NCI-H1694 (cell line): Measurements from ENCODE around the gene HEBP2.
"Not testable (repeated sequence)": the region's sequence is repeated elsewhere in the genome, so short reads cannot be mapped to it uniquely, and the experiment has no call there.

Experiments used
- DNase-seq: peaks from one replicate; lab custom pipeline; 2025; lab: John Stamatoyannopoulos, UW

HEBP2 gene

DNA sequence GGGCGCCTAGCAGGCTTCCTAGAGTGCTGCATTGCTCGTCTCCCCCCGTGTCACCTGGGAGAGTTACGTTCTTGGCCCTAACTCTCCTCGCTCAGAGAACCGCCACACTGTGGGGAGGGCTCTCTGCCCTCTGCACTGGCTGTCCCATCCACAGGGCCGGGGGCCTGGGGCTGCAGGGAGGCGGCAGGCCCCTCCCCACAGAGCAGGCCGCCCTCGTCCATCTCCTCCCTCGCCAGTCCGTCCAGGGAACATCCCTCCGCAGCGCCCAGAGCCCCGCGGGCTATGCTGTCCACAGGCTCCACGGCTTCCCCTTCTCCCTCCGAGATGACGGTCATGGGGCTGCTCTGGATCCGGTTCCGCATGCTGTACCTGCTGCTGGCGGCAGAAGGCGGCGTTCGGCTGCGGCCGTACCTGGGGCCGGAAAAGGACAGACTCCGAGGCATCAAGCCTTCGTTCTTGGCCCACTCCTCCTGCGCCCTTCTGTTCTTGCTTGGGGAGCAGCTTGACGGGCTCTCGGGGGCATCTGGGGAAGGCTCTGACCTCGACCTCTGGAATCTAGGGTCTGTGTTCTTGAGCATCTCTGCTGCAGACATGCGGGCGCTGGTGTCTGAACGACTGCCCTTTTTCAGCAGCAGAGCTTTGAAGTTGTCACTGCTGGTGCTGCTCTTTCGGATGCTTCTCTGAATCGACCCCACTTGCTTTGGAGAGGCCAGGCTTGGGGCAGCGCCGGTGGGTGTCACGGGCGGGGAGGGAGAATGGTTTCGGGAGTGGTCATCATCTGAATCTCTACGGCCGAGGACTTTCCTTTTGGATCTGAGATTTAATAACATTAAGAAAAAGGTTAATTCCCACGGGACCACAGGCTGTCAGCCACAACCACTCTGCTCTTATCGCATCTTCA, 20.2 kb downstream of the HEBP2 start:
- DNase-seq: no peak

DNA sequence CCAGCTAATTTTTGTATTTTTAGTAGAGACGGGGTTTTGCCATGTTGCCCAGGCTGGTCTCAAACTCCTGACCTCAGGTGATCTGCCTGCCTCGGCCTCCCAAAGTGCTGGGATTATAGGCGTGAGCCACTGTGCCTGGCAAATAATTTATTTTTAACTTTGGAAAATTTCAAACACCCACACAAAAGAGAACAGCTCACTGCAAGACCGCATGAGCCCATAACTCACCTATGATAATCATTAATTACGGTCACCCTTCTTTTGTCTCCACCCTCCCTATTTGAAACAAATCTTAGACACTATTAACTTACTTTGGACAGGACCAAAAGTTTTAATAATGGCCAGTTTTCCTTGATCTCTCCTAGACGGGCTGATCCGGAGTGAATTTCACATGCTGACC, 21.2 kb downstream of the HEBP2 start:
- DNase-seq: not testable (repeated sequence)

DNA sequence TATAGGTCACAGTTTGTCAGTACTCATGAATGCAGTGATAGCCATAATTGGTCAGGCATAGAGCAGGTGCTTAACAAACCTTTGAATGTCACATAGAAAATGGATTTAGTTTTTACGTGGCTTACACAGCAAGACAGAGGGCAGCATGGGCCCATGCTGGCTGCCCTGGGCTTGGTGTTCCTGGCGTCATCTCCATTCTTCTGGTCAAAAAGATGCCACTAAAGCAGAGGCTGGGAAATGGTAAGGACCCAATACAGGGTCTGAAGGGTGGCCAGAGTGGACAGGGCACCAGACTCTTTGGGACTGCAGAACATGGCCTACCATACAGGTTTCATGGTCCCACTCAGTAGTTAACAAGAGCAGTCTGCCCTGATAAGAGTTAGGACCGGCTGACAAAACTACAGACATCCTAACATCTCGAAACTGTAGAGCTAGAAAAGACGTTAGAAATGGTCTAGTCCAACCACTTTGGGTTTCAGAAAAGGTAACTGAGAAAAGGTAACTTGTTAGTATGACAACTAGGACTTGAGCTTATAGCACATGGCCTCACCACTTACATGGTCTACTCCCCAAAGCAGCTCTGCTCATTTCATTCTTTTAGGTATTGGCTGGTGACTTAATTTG, 22.6 kb downstream of the HEBP2 start:
- DNase-seq: no peak

DNA sequence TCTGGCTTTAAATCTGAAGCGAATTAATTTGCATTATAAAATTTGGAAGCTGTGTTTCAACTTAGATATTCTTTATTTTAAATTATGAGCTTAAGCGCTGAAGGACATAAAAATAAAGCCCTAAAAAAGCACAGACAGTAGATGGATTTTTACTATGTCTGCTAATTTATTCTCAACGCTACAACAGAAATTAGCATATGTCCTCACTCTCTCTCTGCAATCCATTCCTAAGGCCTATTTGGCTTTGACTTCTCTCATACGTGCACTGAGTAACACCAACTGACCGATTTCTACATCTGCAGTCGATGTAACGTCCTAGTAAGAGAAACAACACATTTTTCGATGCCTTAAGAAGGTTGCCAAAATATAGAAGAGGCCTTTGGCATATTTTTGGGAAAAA, 23.7 kb downstream of the HEBP2 start:
- no peak for DNase-seq

DNA sequence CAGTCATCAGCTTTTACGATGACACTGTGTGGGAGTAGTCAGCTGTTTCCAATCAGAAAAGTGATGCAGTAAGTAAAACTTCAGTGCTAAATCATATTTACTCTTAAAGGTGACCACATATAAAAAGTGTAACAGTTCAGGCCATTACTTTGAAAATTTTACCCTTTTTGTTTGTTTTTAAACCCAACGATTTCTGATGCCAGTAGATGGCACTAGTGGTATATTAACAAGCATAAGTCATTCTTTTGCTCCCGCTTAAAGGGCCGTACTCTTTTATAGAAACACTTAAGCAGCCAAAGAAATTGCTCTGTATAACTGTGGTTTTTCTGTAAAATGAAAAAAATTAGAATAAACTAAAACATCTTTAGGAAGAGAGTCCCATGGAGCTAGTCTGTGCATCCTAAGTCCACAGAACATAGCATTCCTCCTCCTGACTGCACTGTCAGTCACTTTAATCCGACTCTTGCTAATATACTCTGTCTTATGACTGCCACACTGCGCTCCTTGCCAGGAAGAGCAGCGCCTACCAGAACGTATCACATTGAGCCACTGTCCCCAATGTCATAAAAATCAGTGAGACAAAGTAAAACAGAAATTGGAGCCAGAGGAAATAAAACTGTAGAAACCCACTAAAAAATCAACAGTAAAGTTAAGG, 25.0 kb downstream of the HEBP2 start:
- DNase-seq: peak; percentile 34

DNA sequence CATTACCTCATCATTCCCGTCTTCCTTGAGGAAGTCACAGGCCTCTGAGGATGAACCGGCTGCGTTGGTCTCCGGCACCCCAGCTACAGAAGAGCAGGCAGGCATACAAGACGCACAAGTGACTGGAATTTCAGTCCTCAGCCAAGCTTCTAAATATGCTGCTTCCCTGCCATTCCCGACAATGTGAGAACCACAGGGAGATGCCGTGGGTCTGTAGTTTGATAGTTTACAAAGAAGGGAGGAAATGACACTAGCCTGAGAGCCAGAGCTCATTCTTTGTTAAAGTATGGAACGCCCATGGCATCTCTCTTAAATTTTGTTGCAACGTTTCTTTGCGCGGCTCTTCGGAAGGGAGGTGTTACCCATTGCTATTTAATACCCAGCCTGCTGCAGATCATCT, 25.7 kb downstream of the HEBP2 start:
- no peak for DNase-seq

GRCh38 chr6:138430361-138431145, 26.5 kb downstream of the HEBP2 start:
- peak; percentile 46 for DNase-seq

GRCh38 chr6:138431256-138432062, 27.4 kb downstream of the HEBP2 start:
- no peak for DNase-seq

DNA sequence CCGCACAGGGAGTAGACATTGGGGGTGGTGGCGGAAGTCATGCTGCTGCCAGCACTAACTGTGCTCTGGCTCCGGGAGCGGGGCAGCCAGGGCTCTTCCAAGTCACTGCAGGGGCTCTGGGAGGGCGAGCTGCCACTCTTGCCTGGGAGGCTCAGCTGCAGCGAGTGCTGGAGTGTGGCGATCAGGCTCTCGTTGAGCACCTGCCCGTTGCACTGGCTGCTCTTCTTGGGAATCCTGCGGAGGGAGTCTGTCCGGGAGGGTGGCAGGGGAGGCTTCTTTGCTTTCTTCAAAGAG, 28.0 kb downstream of the HEBP2 start:
- no peak for DNase-seq

DNA sequence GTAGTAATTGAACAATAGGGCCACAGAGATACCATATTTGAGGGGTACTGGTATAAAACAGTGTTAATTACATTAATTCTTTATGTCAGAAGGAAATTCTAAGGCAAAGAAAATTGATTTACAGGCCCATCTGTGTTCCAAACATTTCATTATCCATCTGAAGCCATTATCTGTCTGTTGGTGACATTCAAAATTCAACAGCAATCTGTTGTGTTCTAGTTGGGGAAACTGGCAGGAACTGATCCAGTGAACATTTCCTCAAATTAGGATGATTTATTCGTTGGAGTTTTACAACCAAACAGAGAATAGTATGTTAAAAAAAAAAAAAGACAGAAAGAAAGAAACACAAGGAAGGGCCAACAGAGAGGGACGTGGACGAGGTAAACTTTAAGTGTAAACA, 30.1 kb downstream of the HEBP2 start:
- peak; percentile 3 for DNase-seq

- no peak for DNase-seq
Observed at GRCh38 chr6:138434925-138435324, 30.9 kb downstream of the HEBP2 start.

DNA sequence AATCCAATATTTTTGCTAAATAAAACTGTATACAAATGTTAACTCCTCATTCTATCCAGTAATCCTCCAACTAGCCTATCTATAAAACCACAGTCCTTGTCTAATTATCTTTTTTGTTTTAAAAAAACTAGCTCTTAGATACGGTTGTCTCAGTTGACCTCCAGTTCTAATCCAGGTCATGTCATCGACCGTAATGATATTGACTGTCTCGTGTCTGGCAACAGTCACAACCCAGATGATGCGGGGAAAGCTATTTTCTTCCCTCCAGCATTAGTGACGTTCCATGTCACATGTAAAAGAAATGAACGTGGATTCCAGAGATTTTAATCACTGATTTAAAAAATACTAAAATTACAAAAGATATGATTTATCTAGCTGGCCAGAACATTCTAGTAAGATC, 35.5 kb downstream of the HEBP2 start:
- DNase-seq: no peak

DNA sequence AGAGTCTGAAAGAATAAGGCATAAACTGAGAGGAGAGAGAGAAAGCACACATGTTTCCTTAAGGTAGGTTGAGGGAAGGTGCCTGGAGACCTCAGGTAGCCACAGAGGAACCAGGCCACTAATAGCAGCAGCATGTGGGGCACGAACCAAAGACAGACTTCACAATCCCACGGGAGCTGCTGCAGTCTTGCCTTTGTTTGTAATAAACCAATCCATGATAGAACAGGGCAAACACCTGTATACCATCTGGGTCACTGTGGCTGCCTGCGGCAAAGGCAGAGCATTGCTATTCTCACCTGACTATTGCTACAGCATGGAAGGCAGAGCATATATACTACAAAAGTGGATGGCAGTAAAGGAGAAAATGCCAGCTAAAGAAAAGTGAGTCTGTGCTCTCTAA, 36.3 kb downstream of the HEBP2 start:
- no peak for DNase-seq

- DNase-seq: no peak
Observed at GRCh38 chr6:138440758-138441357, 36.8 kb downstream of the HEBP2 start.

GRCh38 chr6:138441965-138442364, 37.9 kb downstream of the HEBP2 start:
- no peak for DNase-seq

- no peak for DNase-seq
Observed at GRCh38 chr6:138442663-138443062, 38.6 kb downstream of the HEBP2 start.

- no peak for DNase-seq
Observed at GRCh38 chr6:138443979-138444378, 40.0 kb downstream of the HEBP2 start.

DNA sequence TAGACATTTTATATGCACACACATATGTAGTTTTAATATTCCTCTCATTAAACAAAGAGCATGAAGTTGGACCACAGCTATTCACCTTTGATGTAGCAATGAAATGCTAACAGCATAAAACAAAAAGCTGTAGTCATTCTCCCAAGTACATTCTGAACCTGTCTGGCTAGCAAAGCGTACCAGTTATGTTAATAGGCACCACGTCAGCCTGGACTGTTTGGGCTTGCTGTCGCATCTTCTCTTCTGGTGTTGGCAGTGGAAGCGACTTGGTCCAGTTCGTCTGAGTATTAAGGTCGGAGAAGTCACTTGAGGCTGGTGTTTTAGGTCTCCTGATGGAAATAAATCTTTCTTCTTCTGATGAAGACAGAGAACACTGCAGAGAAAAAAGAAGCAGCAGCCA, 42.8 kb downstream of the HEBP2 start:
- no peak for DNase-seq

GRCh38 chr6:138450445-138450844, 46.4 kb downstream of the HEBP2 start:
- DNase-seq: no peak

DNA sequence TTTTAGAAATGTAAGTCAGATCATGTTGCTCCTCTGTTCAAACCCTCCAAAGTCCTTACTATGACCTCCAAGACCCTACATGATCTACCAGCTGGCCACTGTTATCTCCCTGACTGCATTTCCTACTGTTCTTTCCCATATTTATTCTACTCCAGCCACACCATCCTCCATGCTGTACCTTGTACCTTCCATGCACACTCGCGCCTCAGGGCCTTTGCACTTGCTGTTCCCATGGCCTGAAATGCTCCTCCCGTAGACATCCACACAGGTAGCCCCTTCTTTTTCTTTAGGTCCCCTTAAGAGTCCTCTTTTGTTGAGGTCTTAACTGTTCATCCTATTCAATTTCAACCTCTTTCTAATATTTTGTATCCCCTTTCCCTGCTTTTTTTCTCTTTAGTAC, 47.0 kb downstream of the HEBP2 start:
- no peak for DNase-seq
